Gastrocnemius medialis (tissue), 4 donors: ENCODE data around the gene CCN5.

Experiments
- POLR2A ChIP-seq, 2 donors: fragments of 450-650 bp; IDR thresholded peaks; one replicate each; pipeline ENCODE4 v1.6.1; 2017; ENCODE audit warnings: antibody characterized with exemption in 2 of 2, mild to moderate bottlenecking in 2 of 2, moderate library complexity in 2 of 2
- TF ChIP-seq, protein P1 (sequence below), 5 experiments: fragments of 450-650 bp in 3 of 5; fragments of 200-600 bp in 2 of 5; sonication (generic) in 2 of 5; IDR thresholded peaks in 4 of 5; conservative IDR thresholded peaks in 1 of 5; 1 replicate in 4 of 5; 2 replicates in 1 of 5; pipeline ENCODE4 v1.5.1; 2016 to 2019; ENCODE audit warnings: antibody characterized with exemption in 5 of 5, mild to moderate bottlenecking in 3 of 5, moderate library complexity in 3 of 5

DNA sequence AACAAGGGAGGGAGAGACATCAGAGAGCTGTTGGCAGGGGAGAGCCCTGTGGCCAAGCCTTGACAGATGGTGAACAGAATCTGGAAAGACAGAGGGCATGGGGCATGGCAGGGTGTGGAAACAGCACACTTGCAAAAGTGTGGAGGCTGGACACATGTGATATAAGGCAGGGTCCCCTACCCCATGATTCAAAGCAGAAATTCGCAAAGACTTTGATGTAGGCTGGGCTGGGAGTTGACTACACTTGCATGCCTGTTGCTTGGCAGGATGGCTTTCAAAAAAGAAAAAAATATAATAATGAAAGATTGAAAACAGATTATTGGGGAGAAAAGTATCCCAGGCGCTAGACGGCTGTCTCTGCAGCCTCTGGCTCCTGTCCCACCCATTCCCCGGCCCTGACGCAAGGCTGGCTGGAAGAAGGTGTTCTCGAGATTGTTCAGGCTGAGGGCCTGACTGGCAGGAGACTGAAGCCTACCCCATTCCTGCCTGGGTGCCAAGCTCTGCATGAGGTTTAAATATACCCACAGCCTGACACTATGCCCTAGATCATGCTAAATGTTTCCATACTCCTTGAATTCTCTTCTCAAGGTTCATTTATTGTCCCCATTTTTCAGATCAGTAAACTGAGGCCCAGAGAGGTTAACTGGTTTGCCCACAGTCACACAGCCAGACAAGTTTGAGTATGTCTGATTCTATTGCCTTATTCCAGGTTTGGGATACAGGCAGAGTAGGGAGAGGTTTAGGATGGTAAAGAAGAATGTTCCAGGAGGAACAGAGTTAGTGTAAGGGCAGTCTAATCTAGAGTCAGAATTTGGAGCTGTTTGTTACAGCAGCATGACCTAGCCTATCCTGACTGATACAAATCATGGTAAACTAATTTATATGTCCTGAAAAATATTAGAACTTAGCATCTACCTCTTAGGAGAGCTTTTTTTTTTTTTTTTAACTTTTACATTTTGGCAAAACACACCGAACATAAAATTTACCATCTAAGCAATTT is 23.4 kb upstream of the CCN5 start:
- TF ChIP-seq, protein P1, sequence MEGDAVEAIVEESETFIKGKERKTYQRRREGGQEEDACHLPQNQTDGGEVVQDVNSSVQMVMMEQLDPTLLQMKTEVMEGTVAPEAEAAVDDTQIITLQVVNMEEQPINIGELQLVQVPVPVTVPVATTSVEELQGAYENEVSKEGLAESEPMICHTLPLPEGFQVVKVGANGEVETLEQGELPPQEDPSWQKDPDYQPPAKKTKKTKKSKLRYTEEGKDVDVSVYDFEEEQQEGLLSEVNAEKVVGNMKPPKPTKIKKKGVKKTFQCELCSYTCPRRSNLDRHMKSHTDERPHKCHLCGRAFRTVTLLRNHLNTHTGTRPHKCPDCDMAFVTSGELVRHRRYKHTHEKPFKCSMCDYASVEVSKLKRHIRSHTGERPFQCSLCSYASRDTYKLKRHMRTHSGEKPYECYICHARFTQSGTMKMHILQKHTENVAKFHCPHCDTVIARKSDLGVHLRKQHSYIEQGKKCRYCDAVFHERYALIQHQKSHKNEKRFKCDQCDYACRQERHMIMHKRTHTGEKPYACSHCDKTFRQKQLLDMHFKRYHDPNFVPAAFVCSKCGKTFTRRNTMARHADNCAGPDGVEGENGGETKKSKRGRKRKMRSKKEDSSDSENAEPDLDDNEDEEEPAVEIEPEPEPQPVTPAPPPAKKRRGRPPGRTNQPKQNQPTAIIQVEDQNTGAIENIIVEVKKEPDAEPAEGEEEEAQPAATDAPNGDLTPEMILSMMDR (IDR thresholded peaks at IDR 0.05 in 4 of 5, conservative IDR thresholded peaks at IDR 0.05 in 1 of 5), result no peak
- no peak for TF ChIP-seq POLR2A (IDR thresholded peaks at IDR 0.05)
